ENCODE measurements around the gene SPZ1.
"Not testable (repeated sequence)": the region's sequence is repeated elsewhere in the genome, so short reads cannot be mapped to it uniquely, and the experiment has no call there.

The SPZ1 gene

GRCh38 chr5:80341016-80341775 is 21.4 kb downstream of the SPZ1 start:
- DNase-seq, result no peak

DNA sequence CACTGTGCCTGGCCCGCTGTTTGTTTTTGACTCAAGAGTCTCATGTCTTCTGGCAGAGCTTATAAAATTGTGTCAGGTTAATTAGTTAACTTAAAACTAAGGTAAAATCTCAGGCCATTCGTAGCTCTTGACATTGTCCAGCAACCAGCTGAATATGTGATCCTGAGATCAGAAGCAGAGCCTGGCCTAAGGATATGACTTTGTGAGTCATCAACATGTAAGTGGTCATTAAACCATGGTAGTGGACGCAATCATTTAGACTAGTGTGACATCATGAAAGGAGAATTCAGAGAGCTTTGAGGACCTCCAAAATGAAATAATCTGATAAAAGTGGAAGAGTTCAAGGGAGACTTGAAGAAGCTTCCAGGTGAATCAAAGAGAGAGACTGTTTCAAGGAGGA is 23.3 kb downstream of the SPZ1 start:
- DNase-seq, result no peak

DNA sequence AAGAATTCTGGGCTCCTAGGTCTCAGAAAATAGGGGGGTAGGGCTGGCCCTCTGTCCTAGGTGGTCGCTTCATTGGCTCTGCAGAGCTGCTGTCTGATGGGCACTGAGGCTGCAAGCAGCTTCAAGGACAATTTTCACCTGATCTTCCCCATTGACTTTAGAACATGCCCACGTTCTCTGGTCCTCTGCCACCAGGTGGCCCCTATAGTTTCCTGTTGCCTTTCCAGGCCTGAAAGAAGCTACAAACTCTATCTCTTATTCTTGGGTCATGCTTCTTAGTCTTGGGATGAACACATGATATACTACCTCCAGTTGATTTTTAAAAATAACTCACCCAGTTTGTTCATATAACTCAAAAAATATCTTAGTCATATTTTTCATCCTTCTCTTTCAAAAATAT is 26.3 kb downstream of the SPZ1 start:
- DNase-seq, result no peak

DNA sequence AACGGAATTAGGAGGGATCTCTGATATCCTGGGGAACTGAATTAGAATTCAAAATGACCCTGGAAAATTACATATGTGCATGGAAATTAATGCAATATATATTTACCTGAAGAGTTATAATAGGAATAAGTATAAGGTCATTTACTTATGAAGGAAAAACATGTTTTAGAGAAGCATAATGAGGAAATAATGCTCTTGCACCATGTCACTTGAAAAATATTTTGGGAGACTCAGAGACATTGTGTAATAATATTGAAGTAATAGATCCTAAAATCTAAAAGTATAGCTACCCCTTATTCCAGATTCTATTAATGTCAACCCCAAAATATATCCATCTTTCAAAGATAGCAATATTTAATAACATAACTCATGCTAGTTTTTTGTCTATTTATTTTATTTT is 28.4 kb downstream of the SPZ1 start:
- no peak for DNase-seq

DNA sequence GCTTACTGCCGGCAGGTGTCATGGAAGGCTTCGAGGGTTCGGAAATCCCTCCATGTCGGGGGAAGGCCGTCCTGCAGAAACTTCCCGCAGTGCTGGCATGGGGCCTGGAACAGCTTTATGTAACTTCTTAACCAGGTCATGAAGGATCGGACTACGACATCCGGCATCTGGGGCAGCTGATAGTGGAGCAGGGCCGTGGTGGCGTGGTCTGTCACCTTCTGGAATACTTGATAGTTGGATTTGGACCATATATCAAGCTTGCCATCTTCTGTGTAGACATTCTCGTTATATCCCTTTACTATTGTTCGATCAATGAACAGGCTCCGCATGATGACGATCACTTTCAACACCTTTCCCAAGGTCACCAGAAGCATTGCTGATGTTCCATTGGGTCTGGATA is 31.2 kb downstream of the SPZ1 start:
- not testable (repeated sequence) for DNase-seq

DNA sequence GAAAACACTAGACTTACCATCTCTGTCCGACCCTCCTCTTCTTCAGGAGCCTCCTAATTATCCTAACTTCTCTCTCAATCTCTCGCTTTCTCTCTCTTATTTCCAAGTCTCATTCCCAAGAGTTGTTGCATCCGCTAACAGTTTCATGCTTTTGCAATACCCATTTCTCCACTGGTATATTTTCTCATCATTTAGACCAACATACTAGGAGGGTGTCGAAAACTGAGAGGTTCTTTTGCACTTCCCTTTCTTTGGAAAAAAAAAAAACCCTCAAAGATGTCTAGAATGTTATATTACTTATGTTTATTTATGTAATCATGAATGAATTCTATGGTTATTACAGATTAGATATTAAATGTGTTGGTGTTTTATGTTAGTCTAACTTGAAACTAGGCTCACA is 35.9 kb downstream of the SPZ1 start:
- no peak for DNase-seq

- no peak for DNase-seq
Measured at GRCh38 chr5:80357671-80358070, 37.9 kb downstream of the SPZ1 start.

DNA sequence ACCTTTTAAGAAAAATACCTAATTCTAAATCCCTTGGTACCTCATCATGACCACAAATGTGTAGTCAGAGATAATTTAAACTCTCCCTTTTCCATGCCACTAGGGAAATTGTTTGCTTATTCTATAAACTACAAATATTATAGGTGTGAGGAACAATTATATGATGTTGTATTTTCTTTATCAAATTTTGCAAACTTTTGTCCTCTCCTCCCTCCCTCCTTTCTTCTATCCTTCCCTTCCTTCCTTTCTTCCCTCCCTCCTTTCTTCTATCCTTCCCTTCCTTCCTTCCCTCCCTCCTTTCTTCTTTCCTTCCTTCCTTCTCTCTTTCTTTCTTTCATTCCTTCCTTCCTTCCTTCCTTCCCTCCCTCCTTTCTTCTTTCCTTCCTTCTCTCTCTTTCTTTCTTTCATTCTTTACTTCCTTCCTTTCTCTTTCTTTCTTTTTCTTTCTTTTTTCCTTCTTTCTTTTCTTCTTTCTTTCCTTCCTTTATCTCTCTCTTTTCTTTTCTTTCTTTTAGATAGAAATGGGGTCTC is 41.2 kb downstream of the SPZ1 start:
- no peak for DNase-seq

- DNase-seq, result no peak
Measured at GRCh38 chr5:80364892-80365291, 45.1 kb downstream of the SPZ1 start.

DNA sequence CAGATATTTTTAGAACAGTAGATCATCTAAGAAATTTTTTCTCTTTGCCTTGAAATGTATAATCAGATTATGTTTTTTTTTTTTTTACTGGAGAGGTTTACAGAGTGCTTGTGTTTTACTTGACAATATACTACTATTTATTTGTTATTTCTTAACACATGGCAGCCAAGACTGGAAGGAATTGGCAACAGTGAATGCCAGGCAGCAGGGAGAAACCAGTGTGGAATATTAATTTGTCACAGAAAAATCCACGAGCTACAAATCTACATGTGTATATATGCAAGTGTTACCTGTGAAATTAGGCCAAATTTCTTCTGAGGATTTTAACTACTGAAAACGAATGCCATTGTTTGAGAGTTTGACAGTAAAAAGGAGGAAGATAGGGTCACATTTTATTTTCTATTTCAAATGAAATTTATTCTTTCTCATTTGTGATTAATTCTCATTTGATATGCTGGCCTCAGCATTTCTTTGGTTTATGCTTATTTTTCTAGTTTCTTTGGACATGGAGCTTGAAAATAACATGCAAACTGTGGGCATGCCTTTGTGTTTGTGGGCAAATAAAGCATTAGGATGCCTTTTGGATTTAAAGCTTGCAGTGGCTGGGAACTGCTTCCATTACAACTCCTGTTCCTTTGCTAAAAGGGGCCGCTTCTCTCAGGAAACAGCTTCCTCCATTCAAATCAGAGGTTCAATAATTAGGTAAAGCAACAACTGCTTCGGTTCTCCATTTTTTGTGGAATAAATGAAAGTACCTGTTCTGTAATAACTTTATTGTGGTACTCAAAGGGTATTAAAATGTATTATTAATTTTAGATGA is 49.1 kb downstream of the SPZ1 start:
- no peak for DNase-seq

DNA sequence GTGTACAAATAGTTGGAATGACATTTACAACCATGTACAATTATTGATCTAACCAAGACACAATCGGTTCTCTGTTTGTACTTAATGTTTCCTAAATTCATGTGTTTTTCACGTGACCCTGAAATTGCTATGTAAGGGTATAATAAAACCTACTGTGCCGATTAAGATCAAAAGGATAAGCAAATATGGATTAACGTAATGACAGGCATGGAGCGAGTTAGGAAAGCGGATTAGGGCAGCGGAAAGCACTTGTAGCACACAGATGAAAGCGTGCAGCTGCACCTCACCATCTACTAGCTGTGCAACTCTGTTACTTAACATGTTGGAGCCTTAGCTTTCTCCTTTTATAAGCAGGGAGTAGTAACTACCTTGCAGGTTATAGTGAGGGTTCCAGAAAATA is 49.7 kb downstream of the SPZ1 start:
- no peak for DNase-seq

DNA sequence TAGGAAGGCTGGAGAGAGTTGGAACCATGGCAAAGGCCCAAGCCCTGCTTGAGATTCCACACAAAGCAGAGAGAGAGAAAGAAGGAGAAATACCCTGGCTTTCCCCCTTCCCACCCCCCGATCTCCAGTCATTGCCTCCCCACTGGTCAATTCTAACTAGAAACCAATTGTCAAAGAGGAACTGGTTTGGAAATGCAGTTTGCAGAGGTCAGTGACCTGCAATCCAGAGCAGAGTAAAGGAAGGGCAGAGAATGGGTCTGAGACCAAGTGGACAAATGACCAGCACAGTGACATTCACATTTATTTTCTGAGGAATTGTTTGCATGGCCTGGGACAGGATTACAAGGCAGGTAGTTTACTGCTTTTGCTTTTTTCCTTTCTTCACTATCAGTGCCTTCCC is 50.6 kb downstream of the SPZ1 start:
- no peak for DNase-seq

Measured in GF-D8 (cell line).